ENCODE results near the gene SMYD3. TPM values are rescaled to one million over a fixed set of nuclear protein-coding genes. Genes with fewer than 3 reads are reported as not detected.
A peak's percentile ranks its signal among the peaks of the same experiment; 100 is the strongest.

Gene SMYD3
- total RNA-seq, 2 experiments from 2014 or later: 22.6 to 24.6 TPM

GRCh38 chr1:246010386-246010785 lies 496.7 kb downstream of the SMYD3 start:
- no peak overlapping the region for H3K27ac Mint-ChIP-seq

GRCh38 chr1:246008363-246008831 lies 498.7 kb downstream of the SMYD3 start:
- Mint-ChIP-seq H3K27me3 (no peaks in the 10 kb centered on the region), H3K4me1 (ENCODE audit: low read depth) (no peaks in the 10 kb centered on the region), H3K36me3 (ENCODE audit: low read depth) (no peaks in the 10 kb centered on the region), H3K9me3 (no peaks in the 10 kb centered on the region), H3K4me3 (no peak overlapping the region), H3K27ac (no peak overlapping the region)
- DNase-seq: no peak
- intact Hi-C loops (cut with micrococcal nuclease): loop anchor here (5.0 to 10.0 kb wide), 2 partner anchors 124 to 444 kb away; no protein-coding TSS in a partner anchor
- POLR2A ChIA-PET: no interaction called here
- TF ChIP-seq CTCF (IDR thresholded peaks at IDR 0.05): no peak
- ATAC-seq: no peak
- CTCF ChIA-PET: no interaction called here

More at GRCh38 chr1:246010386-246010785, 496.7 kb downstream of the SMYD3 start:
- no peaks in the 10 kb centered on the region for H3K27me3 Mint-ChIP-seq
- H3K36me3 Mint-ChIP-seq (ENCODE audit: low read depth): no peaks in the 10 kb centered on the region
- no peaks in the 10 kb centered on the region for H3K9me3 Mint-ChIP-seq
- no peak overlapping the region for H3K4me3 Mint-ChIP-seq
- CTCF ChIA-PET: interaction anchor here (1.8 to 2.3 kb wide), 5 partner anchors 26 to 857 kb away, joined by 5 to 11 read pairs (median 7); no protein-coding TSS in a partner anchor
- TF ChIP-seq CTCF (IDR thresholded peaks at IDR 0.05): no peak
- no peaks in the 10 kb centered on the region for H3K4me1 Mint-ChIP-seq (ENCODE audit: low read depth)
- intact Hi-C loops (cut with micrococcal nuclease): loop anchor here (5.0 kb wide), 1 partner anchor 482 kb away; no protein-coding TSS in a partner anchor
- no peak for ATAC-seq
- no peak for DNase-seq
- POLR2A ChIA-PET: no interaction called here

GRCh38 chr1:246005067-246005466 lies 502.0 kb downstream of the SMYD3 start:
- Mint-ChIP-seq H3K27me3 (no peaks in the 10 kb centered on the region), H3K4me1 (ENCODE audit: low read depth) (no peaks in the 10 kb centered on the region), H3K9me3 (no peaks in the 10 kb centered on the region), H3K4me3 (no peak overlapping the region), H3K27ac (no peak overlapping the region), H3K36me3 (ENCODE audit: low read depth) (no peaks in the 10 kb centered on the region)
- DNase-seq (no peak), ATAC-seq (no peak)
- ChIA-PET CTCF (interaction anchor here (0.8 to 2.8 kb wide), 2 partner anchors 849 to 852 kb away, joined by 4 to 8 read pairs; no protein-coding TSS in a partner anchor), POLR2A (no interaction called here)
- intact Hi-C loops (cut with micrococcal nuclease): loop anchor here (5.0 to 10.0 kb wide), 2 partner anchors 120 to 447 kb away; no protein-coding TSS in a partner anchor
- TF ChIP-seq CTCF (IDR thresholded peaks at IDR 0.05): no peak

GRCh38 chr1:246004301-246004700 lies 502.8 kb downstream of the SMYD3 start:
- ChIA-PET POLR2A (no interaction called here), CTCF (interaction anchor here (1.9 to 2.8 kb wide), 2 partner anchors 12 to 851 kb away, joined by 6 to 8 read pairs; no protein-coding TSS in a partner anchor)
- Mint-ChIP-seq H3K27me3 (no peaks in the 10 kb centered on the region), H3K4me1 (ENCODE audit: low read depth) (no peaks in the 10 kb centered on the region), H3K27ac (no peak overlapping the region), H3K9me3 (no peaks in the 10 kb centered on the region), H3K36me3 (ENCODE audit: low read depth) (no peaks in the 10 kb centered on the region), H3K4me3 (no peak overlapping the region)
- intact Hi-C loops (cut with micrococcal nuclease): loop anchor here (5.0 to 10.0 kb wide), 2 partner anchors 120 to 852 kb away; partner anchors contain the start of gene KIF26B
- no peak for ATAC-seq
- no peak for TF ChIP-seq CTCF (IDR thresholded peaks at IDR 0.05)
- DNase-seq: no peak

- POLR2A ChIA-PET: no interaction called here
These were observed 503.7 kb downstream of the SMYD3 start for GRCh38 chr1:246003442-246003730.

More at GRCh38 chr1:246003442-246003730, 503.7 kb downstream of the SMYD3 start:
- ATAC-seq (no peak), DNase-seq (no peak)
- Mint-ChIP-seq H3K27ac (no peak overlapping the region), H3K27me3 (no peaks in the 10 kb centered on the region), H3K4me1 (ENCODE audit: low read depth) (no peaks in the 10 kb centered on the region), H3K9me3 (no peaks in the 10 kb centered on the region), H3K36me3 (ENCODE audit: low read depth) (no peaks in the 10 kb centered on the region), H3K4me3 (no peak overlapping the region)
- TF ChIP-seq CTCF (IDR thresholded peaks at IDR 0.05): peak; percentile 9
- CTCF ChIA-PET: interaction anchor here (0.7 to 1.9 kb wide), 9 partner anchors 8 to 850 kb away, joined by 3 to 11 read pairs (median 3); no protein-coding TSS in a partner anchor
- intact Hi-C loops (cut with micrococcal nuclease): loop anchor here (5.0 to 10.0 kb wide), 2 partner anchors 119 to 851 kb away; partner anchors contain the start of gene KIF26B
